ENCODE measurements around the gene ANAPC4. TPM values are rescaled to one million over a fixed set of nuclear protein-coding genes. Genes with fewer than 3 reads are reported as not detected.

Gene ANAPC4
- total RNA-seq, 2 donors from 2014 or later = 41.7 to 46.4 TPM

DNA sequence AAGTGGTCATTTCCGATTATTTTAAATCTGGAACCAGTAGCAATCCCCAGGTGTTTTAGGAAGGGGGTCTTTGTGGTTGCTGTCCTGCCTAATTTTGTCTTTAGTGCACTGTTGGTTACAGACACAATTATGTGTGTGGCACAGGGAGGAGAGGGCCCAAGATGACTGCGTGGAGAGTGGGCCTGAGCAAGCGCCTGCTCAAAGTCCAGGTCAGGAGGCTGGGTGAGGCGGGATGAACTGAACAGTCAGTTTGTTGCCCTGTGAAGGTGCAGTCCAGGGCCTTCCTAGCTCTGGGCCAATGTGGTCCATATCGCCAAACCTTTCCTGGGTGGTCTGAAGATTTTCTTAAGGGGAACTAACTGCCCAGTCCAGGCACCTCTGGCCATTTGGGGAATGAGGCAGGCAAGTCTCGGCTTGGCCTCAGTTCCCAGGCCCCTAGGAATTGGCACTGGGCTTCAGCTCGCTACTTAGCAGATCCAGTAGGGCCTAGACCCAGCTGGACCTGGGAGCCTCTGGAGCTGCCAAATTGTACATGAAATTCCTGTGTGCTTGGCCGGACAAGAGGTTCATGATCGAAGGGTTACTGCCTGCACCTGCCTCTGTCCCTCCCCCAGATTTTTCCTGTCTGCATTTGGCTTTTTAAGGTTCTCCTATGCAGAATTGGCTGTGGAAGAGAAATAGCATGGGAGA lies 47.6 kb downstream of the ANAPC4 start:
- no peaks in the 10 kb centered on the region for H3K27me3 Mint-ChIP-seq (ENCODE audit: insufficient read depth)
- no peak overlapping the region for H3K4me3 Mint-ChIP-seq
- peaks cover 9% of the 10 kb centered on the region for H3K36me3 ChIP-seq (ENCODE audit: control insufficient read depth, insufficient read depth, low read length)
- H3K27ac Mint-ChIP-seq = no peak overlapping the region
- peaks cover 9% of the 10 kb centered on the region for H3K36me3 Mint-ChIP-seq (ENCODE audit: low read depth)
- no peaks in the 10 kb centered on the region for H3K4me1 ChIP-seq (ENCODE audit: control insufficient read depth, insufficient read depth, low read length)
- H3K27ac ChIP-seq (ENCODE audit: low read depth, low read length) = no peak overlapping the region
- H3K9me3 ChIP-seq (ENCODE audit: control insufficient read depth, low read length) = no peaks in the 10 kb centered on the region
- no peak overlapping the region for H3K9ac ChIP-seq (ENCODE audit: extremely low read depth, low read length, poor library complexity, severe bottlenecking)
- no peak overlapping the region for H3K4me3 ChIP-seq (ENCODE audit: low read length)
- H3K9me3 Mint-ChIP-seq = no peaks in the 10 kb centered on the region
- DNase-seq = no peak
- TF ChIP-seq CTCF (conservative IDR thresholded peaks at IDR 0.05) = no peak
- no peaks in the 10 kb centered on the region for H3K4me1 Mint-ChIP-seq
- 90 to 95% methylated on average over 3 to 9 of the region's 9 CpGs for WGBS, 2 experiments (ENCODE audit: insufficient coverage in 1 of 2, insufficient read length in 1 of 2)
- H3K27me3 ChIP-seq (ENCODE audit: control insufficient read depth, insufficient read depth, low read length, poor library complexity, severe bottlenecking) = no peaks in the 10 kb centered on the region

DNA sequence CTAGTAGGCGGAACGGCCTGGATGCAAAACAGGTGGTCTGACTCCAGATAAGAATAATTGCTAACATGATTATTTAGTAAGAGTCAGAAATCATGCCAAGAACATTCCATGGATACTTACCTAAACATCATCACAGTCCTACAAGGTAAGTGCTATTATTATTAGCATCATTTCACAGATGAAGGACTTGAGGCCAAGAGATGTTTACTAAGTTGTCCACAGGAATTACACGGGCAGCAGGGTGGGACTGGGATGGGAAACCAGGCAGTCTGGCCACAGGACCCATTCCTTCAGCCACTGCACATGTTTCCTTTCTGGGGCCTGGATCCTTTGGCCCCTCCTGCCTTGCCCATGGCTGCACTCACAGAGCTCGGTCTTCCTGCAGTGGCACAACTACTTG lies 48.3 kb downstream of the ANAPC4 start:
- DNase-seq = no peak
- H3K4me3 Mint-ChIP-seq = no peak overlapping the region
- H3K36me3 ChIP-seq (ENCODE audit: control insufficient read depth, insufficient read depth, low read length) = peaks cover 9% of the 10 kb centered on the region
- no peak overlapping the region for H3K4me3 ChIP-seq (ENCODE audit: low read length)
- H3K27me3 ChIP-seq (ENCODE audit: control insufficient read depth, insufficient read depth, low read length, poor library complexity, severe bottlenecking) = no peaks in the 10 kb centered on the region
- H3K27me3 Mint-ChIP-seq (ENCODE audit: insufficient read depth) = no peaks in the 10 kb centered on the region
- H3K36me3 Mint-ChIP-seq (ENCODE audit: low read depth) = peaks cover 7% of the 10 kb centered on the region
- H3K9me3 Mint-ChIP-seq = no peaks in the 10 kb centered on the region
- no peaks in the 10 kb centered on the region for H3K9me3 ChIP-seq (ENCODE audit: control insufficient read depth, low read length)
- no peaks in the 10 kb centered on the region for H3K4me1 Mint-ChIP-seq
- TF ChIP-seq CTCF (conservative IDR thresholded peaks at IDR 0.05) = no peak
- H3K27ac ChIP-seq (ENCODE audit: low read depth, low read length) = no peak overlapping the region
- H3K27ac Mint-ChIP-seq = no peak overlapping the region
- no peaks in the 10 kb centered on the region for H3K4me1 ChIP-seq (ENCODE audit: control insufficient read depth, insufficient read depth, low read length)
- WGBS, 2 experiments (ENCODE audit: insufficient coverage in 1 of 2, insufficient read length in 1 of 2) = 94 to 96% methylated on average over 4 of the region's 4 CpGs
- no peak overlapping the region for H3K9ac ChIP-seq (ENCODE audit: extremely low read depth, low read length, poor library complexity, severe bottlenecking)

GRCh38 chr4:25427871-25428270 lies 50.8 kb downstream of the ANAPC4 start:
- Histone ChIP-seq H3K4me1 (ENCODE audit: control insufficient read depth, insufficient read depth, low read length) (no peaks in the 10 kb centered on the region), H3K36me3 (ENCODE audit: control insufficient read depth, insufficient read depth, low read length) (no peaks in the 10 kb centered on the region), H3K9me3 (ENCODE audit: control insufficient read depth, low read length) (peaks cover 3% of the 10 kb centered on the region), H3K27me3 (ENCODE audit: control insufficient read depth, insufficient read depth, low read length, poor library complexity, severe bottlenecking) (no peaks in the 10 kb centered on the region), H3K27ac (ENCODE audit: low read depth, low read length) (no peak overlapping the region), H3K9ac (ENCODE audit: extremely low read depth, low read length, poor library complexity, severe bottlenecking) (no peak overlapping the region), H3K4me3 (ENCODE audit: low read length) (no peak overlapping the region)
- WGBS, 2 experiments (ENCODE audit: insufficient coverage in 1 of 2, insufficient read length in 1 of 2) = 90 to 94% methylated on average over 3 to 5 of the region's 5 CpGs
- Mint-ChIP-seq H3K4me3 (no peak overlapping the region), H3K27ac (no peak overlapping the region), H3K4me1 (no peaks in the 10 kb centered on the region), H3K27me3 (ENCODE audit: insufficient read depth) (no peaks in the 10 kb centered on the region), H3K9me3 (peaks cover under 1% of the 10 kb centered on the region), H3K36me3 (ENCODE audit: low read depth) (no peaks in the 10 kb centered on the region)
- TF ChIP-seq CTCF (conservative IDR thresholded peaks at IDR 0.05) = peak; percentile 50
- no peak for DNase-seq
